ENCODE results near the gene MID1IP1. TPM values are rescaled to one million over a fixed set of nuclear protein-coding genes. Genes with fewer than 3 reads are reported as not detected.

MID1IP1 gene
- total and polyA plus RNA-seq, 4 donors = 6.8 to 92.0 (median 37.0) TPM

- no peak for TF ChIP-seq HNF4G (IDR thresholded peaks at IDR 0.05)
These were observed 38.7 kb downstream of the MID1IP1 start (continued) for GRCh38 chrX:38839944-38840343.

- no peak overlapping the region for H3K27ac ChIP-seq (ENCODE audit: low read depth in 1 of 2, low read length in 2 of 2)
- no peak for TF ChIP-seq FOXA1 (IDR thresholded peaks at IDR 0.05)
- TF ChIP-seq NR2F2 (IDR thresholded peaks at IDR 0.05) = peak; percentile 37
- H3K4me1 ChIP-seq (ENCODE audit: control insufficient read depth in 4 of 4, insufficient read depth in 4 of 4, low read length in 3 of 4) = peaks cover 0 to 9% (median 5%) of the 10 kb centered on the region in 4 donors
- H3K9ac ChIP-seq (ENCODE audit: low read depth in 1 of 2, low read length in 2 of 2) = no peak overlapping the region
- H3K27me3 ChIP-seq (ENCODE audit: control insufficient read depth in 4 of 4, insufficient read depth in 4 of 4, low read length in 3 of 4) = no peaks in the 10 kb centered on the region
- no peak overlapping the region for H3K4me3 ChIP-seq (ENCODE audit: low read depth in 1 of 3, low read length in 3 of 3)
- no peaks in the 10 kb centered on the region for H3K36me3 ChIP-seq (ENCODE audit: control insufficient read depth in 4 of 4, insufficient read depth in 3 of 4, low read depth in 1 of 4, low read length in 3 of 4)
- 52% methylated on average over 2 of the region's 2 CpGs for WGBS
- no peak for DNase-seq (ENCODE audit: low spot score)
- no peaks in the 10 kb centered on the region for H3K9me3 ChIP-seq (ENCODE audit: control insufficient read depth in 4 of 4, low read length in 3 of 4)
These were observed 40.5 kb downstream of the MID1IP1 start for GRCh38 chrX:38841750-38842149.

DNA sequence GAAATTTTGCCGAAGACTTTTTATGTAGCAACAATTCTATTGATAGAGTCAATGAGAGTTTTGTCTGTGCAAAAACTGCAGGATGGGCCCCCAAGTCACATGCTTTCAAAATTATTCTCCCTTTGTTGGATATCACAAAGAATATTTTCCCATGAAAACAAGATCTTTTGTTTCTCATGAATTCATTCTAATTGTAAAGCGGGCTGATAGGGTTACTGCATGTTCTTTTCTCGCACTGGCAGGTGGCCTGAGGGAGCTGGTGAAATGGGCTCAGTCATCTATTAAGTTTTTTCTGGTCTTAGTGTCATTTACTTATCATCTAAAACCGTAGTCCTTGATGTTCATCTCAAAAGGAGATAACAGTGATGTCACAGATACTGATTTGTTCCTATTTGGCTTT is 44.2 kb downstream of the MID1IP1 start:
- Histone ChIP-seq H3K4me1 (ENCODE audit: control insufficient read depth in 4 of 4, insufficient read depth in 4 of 4, low read length in 3 of 4) (peaks cover 0 to 16% (median 14%) of the 10 kb centered on the region in 4 donors), H3K9ac (ENCODE audit: low read depth in 1 of 2, low read length in 2 of 2) (no peak overlapping the region), H3K27ac (ENCODE audit: low read depth in 1 of 2, low read length in 2 of 2) (no peak overlapping the region), H3K27me3 (ENCODE audit: control insufficient read depth in 4 of 4, insufficient read depth in 4 of 4, low read length in 3 of 4) (no peaks in the 10 kb centered on the region), H3K36me3 (ENCODE audit: control insufficient read depth in 4 of 4, insufficient read depth in 3 of 4, low read depth in 1 of 4, low read length in 3 of 4) (no peaks in the 10 kb centered on the region), H3K4me3 (ENCODE audit: low read depth in 1 of 3, low read length in 3 of 3) (no peak overlapping the region), H3K9me3 (ENCODE audit: control insufficient read depth in 4 of 4, low read length in 3 of 4) (no peaks in the 10 kb centered on the region)
- WGBS = 95% methylated on average over 4 of the region's 4 CpGs
- TF ChIP-seq HNF4G (IDR thresholded peaks at IDR 0.05) (no peak), RXRA (IDR thresholded peaks at IDR 0.05) (no peak), SP1 (IDR thresholded peaks at IDR 0.05) (no peak), YY1 (IDR thresholded peaks at IDR 0.05) (no peak), NR2F2 (IDR thresholded peaks at IDR 0.05) (no peak), FOXA2 (IDR thresholded peaks at IDR 0.05) (no peak), HNF4A (conservative IDR thresholded peaks at IDR 0.05) (no peak), TAF1 (conservative IDR thresholded peaks at IDR 0.05) (no peak), GABPA (IDR thresholded peaks at IDR 0.05 in 1 of 2, conservative IDR thresholded peaks at IDR 0.05 in 1 of 2) (no peak)
- TF ChIP-seq, protein P1, sequence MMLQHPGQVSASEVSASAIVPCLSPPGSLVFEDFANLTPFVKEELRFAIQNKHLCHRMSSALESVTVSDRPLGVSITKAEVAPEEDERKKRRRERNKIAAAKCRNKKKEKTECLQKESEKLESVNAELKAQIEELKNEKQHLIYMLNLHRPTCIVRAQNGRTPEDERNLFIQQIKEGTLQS (IDR thresholded peaks at IDR 0.05) = no peak
- TF ChIP-seq, protein P2, sequence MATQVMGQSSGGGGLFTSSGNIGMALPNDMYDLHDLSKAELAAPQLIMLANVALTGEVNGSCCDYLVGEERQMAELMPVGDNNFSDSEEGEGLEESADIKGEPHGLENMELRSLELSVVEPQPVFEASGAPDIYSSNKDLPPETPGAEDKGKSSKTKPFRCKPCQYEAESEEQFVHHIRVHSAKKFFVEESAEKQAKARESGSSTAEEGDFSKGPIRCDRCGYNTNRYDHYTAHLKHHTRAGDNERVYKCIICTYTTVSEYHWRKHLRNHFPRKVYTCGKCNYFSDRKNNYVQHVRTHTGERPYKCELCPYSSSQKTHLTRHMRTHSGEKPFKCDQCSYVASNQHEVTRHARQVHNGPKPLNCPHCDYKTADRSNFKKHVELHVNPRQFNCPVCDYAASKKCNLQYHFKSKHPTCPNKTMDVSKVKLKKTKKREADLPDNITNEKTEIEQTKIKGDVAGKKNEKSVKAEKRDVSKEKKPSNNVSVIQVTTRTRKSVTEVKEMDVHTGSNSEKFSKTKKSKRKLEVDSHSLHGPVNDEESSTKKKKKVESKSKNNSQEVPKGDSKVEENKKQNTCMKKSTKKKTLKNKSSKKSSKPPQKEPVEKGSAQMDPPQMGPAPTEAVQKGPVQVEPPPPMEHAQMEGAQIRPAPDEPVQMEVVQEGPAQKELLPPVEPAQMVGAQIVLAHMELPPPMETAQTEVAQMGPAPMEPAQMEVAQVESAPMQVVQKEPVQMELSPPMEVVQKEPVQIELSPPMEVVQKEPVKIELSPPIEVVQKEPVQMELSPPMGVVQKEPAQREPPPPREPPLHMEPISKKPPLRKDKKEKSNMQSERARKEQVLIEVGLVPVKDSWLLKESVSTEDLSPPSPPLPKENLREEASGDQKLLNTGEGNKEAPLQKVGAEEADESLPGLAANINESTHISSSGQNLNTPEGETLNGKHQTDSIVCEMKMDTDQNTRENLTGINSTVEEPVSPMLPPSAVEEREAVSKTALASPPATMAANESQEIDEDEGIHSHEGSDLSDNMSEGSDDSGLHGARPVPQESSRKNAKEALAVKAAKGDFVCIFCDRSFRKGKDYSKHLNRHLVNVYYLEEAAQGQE (IDR thresholded peaks at IDR 0.05) = no peak
- TF ChIP-seq, protein P3, sequence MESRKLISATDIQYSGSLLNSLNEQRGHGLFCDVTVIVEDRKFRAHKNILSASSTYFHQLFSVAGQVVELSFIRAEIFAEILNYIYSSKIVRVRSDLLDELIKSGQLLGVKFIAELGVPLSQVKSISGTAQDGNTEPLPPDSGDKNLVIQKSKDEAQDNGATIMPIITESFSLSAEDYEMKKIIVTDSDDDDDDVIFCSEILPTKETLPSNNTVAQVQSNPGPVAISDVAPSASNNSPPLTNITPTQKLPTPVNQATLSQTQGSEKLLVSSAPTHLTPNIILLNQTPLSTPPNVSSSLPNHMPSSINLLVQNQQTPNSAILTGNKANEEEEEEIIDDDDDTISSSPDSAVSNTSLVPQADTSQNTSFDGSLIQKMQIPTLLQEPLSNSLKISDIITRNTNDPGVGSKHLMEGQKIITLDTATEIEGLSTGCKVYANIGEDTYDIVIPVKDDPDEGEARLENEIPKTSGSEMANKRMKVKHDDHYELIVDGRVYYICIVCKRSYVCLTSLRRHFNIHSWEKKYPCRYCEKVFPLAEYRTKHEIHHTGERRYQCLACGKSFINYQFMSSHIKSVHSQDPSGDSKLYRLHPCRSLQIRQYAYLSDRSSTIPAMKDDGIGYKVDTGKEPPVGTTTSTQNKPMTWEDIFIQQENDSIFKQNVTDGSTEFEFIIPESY (IDR thresholded peaks at IDR 0.05) = no peak
- DNase-seq (ENCODE audit: low spot score) = no peak
